H1 (cell line): ENCODE results near the gene FAM186B. TPM values are rescaled to one million over a fixed set of nuclear protein-coding genes. Genes with fewer than 3 reads are reported as not detected.

Source experiments
- CTCF ChIA-PET: fragments of 300-600 bp; sonication (Branson Sonifier 250); formaldehyde crosslinking; loops from one replicate; lab custom pipeline; 2021; ENCODE audit not compliant: partially characterized antibody; lab: Charles Lee
- POLR2A ChIA-PET: fragments of 300-600 bp; sonication (Branson Sonifier 250); formaldehyde crosslinking; loops from one replicate; lab custom pipeline; 2021; ENCODE audit warnings: inconsistent platforms; ENCODE audit not compliant: partially characterized antibody; lab: Charles Lee
- DNase-seq, 2 experiments: peaks; one replicate each; pipeline versions ENCODE4 v3.0.0 to v3.0.0-alpha.2; 2010 to 2022; ENCODE audit warnings: low spot score in 2 of 2, low read depth in 1 of 2, mixed read lengths in 1 of 2
- FAIRE-seq: peaks from 2 replicates; lab custom pipeline; 2011; peaks lifted over from hg19 to GRCh38; lab: Jason Lieb, UNC
- H2AFZ ChIP-seq: 2 replicates; pipeline ENCODE4 v1.8.1; 2012; ENCODE audit warnings: low read length, inconsistent platforms
- H2AK5ac ChIP-seq: 2 replicates; pipeline ENCODE4 v1.6.1; 2013; ENCODE audit warnings: low read depth, low read length
- H2BK120ac ChIP-seq: replicated peaks from 2 replicates; pipeline ENCODE3; 2013; ENCODE audit warnings: low read depth, low read length, inconsistent platforms
- H2BK12ac ChIP-seq: 2 replicates; pipeline ENCODE4 v1.6.1; 2013; ENCODE audit warnings: low read depth, low read length
- H2BK15ac ChIP-seq: 2 replicates; pipeline ENCODE4 v1.6.1; 2013; ENCODE audit warnings: low read length
- H2BK20ac ChIP-seq: 2 replicates; pipeline ENCODE4 v1.6.1; 2013; ENCODE audit warnings: low read length
- H2BK5ac ChIP-seq: 2 replicates; pipeline ENCODE4 v1.6.1; 2013; ENCODE audit warnings: low read depth, low read length
- H3K14ac ChIP-seq: 2 replicates; pipeline ENCODE4 v1.6.1; 2013; ENCODE audit warnings: inconsistent platforms; ENCODE audit not compliant: insufficient read length
- H3K18ac ChIP-seq: 2 replicates; pipeline ENCODE4 v1.6.1; 2013; ENCODE audit warnings: low read length; ENCODE audit errors: extremely low read depth
- H3K23ac ChIP-seq: 2 replicates; pipeline ENCODE4 v1.6.1; 2013; ENCODE audit warnings: inconsistent platforms; ENCODE audit not compliant: insufficient read length
- H3K23me2 ChIP-seq: 2 replicates; pipeline ENCODE4 v1.6.1; 2013; ENCODE audit warnings: low read depth, low read length
- H3K27ac ChIP-seq: 2 replicates; pipeline ENCODE4 v1.6.1; 2011; ENCODE audit warnings: low read depth, low read length, inconsistent platforms
- H3K27me3 ChIP-seq, 4 experiments: replicated peaks in 1 of 4; 1 replicate in 1 of 4; 2 replicates in 3 of 4; pipeline versions ENCODE4 v1.6.1 to v1.8.1; 2011 to 2013; ENCODE audit warnings: low read length in 3 of 4, mild to moderate bottlenecking in 3 of 4, inconsistent platforms in 2 of 4, mixed read lengths in 2 of 4, moderate library complexity in 1 of 4; ENCODE audit not compliant: control insufficient read depth in 3 of 4, insufficient read depth in 3 of 4; ENCODE audit errors: extremely low read depth in 1 of 4
- H3K36me3 ChIP-seq, 4 experiments: 2 replicates each; pipeline versions ENCODE4 v1.6.1 to v1.8.1; 2011 to 2013; ENCODE audit warnings: mild to moderate bottlenecking in 4 of 4, low read length in 3 of 4, moderate library complexity in 2 of 4, control low read depth in 1 of 4, inconsistent platforms in 1 of 4; ENCODE audit not compliant: insufficient read depth in 4 of 4, control insufficient read depth in 2 of 4
- H3K4ac ChIP-seq: replicated peaks from 2 replicates; pipeline ENCODE3; 2013; ENCODE audit warnings: low read length, low read depth, mixed read lengths, inconsistent platforms; ENCODE audit not compliant: insufficient read length
- H3K4me1 ChIP-seq, 4 experiments: replicated peaks in 1 of 4; 1 replicate in 1 of 4; 2 replicates in 3 of 4; pipeline versions ENCODE4 v1.6.1 to v1.8.1; 2011 to 2013; ENCODE audit warnings: low read length in 3 of 4, inconsistent platforms in 2 of 4, mixed read lengths in 1 of 4; ENCODE audit not compliant: insufficient read depth in 4 of 4, control insufficient read depth in 3 of 4
- H3K4me2 ChIP-seq, 2 experiments: 2 replicates each; pipeline versions ENCODE4 v1.6.1 to v1.8.1; 2011 to 2013; ENCODE audit warnings: low read depth in 2 of 2, low read length in 2 of 2, control low read depth in 1 of 2, inconsistent platforms in 1 of 2, mild to moderate bottlenecking in 1 of 2; ENCODE audit not compliant: insufficient read depth in 1 of 2
- H3K4me3 ChIP-seq, 4 experiments: fragments of 200-600, 300-600 bp in 1 of 4; sonication (generic), shearing (Covaris generic), sonication (Bioruptor Twin) in 1 of 4; 2 replicates each; pipeline versions ENCODE4 v1.5.1 to v1.8.1; 2011 to 2016; ENCODE audit warnings: low read length in 4 of 4, low read depth in 3 of 4, control low read depth in 2 of 4, inconsistent platforms in 2 of 4, mild to moderate bottlenecking in 2 of 4, mixed read lengths in 1 of 4, moderate library complexity in 1 of 4; ENCODE audit not compliant: insufficient read depth in 2 of 4; ENCODE audit errors: extremely low read depth in 1 of 4
- H3K56ac ChIP-seq: replicated peaks from 2 replicates; pipeline ENCODE3; 2013; ENCODE audit warnings: low read depth, mild to moderate bottlenecking, mixed read lengths, low read length, inconsistent platforms; ENCODE audit not compliant: insufficient read length
- H3K79me1 ChIP-seq: 2 replicates; pipeline ENCODE4 v1.6.1; 2013; ENCODE audit warnings: low read depth, low read length, control low read depth
- H3K79me2 ChIP-seq, 2 experiments: 2 replicates each; pipeline versions ENCODE4 v1.6.1 to v1.8.1; 2012 to 2013; ENCODE audit warnings: low read length in 2 of 2, mild to moderate bottlenecking in 2 of 2, inconsistent platforms in 1 of 2; ENCODE audit not compliant: insufficient read depth in 2 of 2, control insufficient read depth in 1 of 2
- H3K9ac ChIP-seq, 4 experiments: replicated peaks in 1 of 4; 1 replicate in 1 of 4; 2 replicates in 3 of 4; pipeline versions ENCODE4 v1.6.1 to v1.8.1; 2011 to 2013; ENCODE audit warnings: low read depth in 3 of 4, low read length in 3 of 4, control low read depth in 2 of 4, mild to moderate bottlenecking in 2 of 4, moderate library complexity in 2 of 4, inconsistent platforms in 1 of 4; ENCODE audit errors: extremely low read depth in 1 of 4
- H3K9me3 ChIP-seq, 2 experiments: 2 replicates each; pipeline versions ENCODE4 v1.6.1 to v1.8.1; 2012 to 2013; ENCODE audit warnings: mild to moderate bottlenecking in 2 of 2, moderate library complexity in 2 of 2, control low read depth in 1 of 2, inconsistent platforms in 1 of 2, low read depth in 1 of 2, low read length in 1 of 2, mixed read lengths in 1 of 2; ENCODE audit not compliant: insufficient read depth in 2 of 2
- H4K20me1 ChIP-seq, 2 experiments: replicated peaks in 1 of 2; 2 replicates each; pipeline versions ENCODE3 to v1.8.1; 2011 to 2013; ENCODE audit warnings: inconsistent platforms in 2 of 2, low read length in 2 of 2, mild to moderate bottlenecking in 1 of 2; ENCODE audit not compliant: insufficient read depth in 2 of 2, control insufficient read depth in 1 of 2
- H4K5ac ChIP-seq: 2 replicates; pipeline ENCODE4 v1.6.1; 2013; ENCODE audit warnings: low read length, low read depth, mixed read lengths, inconsistent platforms; ENCODE audit not compliant: insufficient read length
- H4K8ac ChIP-seq: 2 replicates; pipeline ENCODE4 v1.8.0; 2013; ENCODE audit warnings: mild to moderate bottlenecking, moderate library complexity, low read length, inconsistent platforms; ENCODE audit not compliant: insufficient read depth; ENCODE audit errors: extremely low read depth
- H4K91ac ChIP-seq: replicated peaks from 2 replicates; pipeline ENCODE3; 2013; ENCODE audit warnings: low read length, mixed read lengths, inconsistent platforms; ENCODE audit not compliant: insufficient read length
- RNF2 ChIP-seq: fragments of 200-900, 300-1000 bp; sonication (generic); IDR thresholded peaks from 2 replicates; pipeline ENCODE4 v1.7.1; 2016; ENCODE audit warnings: borderline replicate concordance, low read depth, mild to moderate bottlenecking, antibody characterized with exemption, low read length; ENCODE audit not compliant: poor library complexity, severe bottlenecking; ENCODE audit errors: missing control alignments
- WGBS, 2 experiments: shearing (Covaris generic) in 1 of 2; methylation state at CpG; one replicate each; pipeline versions ENCODE4 v1.1.6 to v1.1.7; 2013 to 2015; ENCODE audit warnings: low lambda C conversion rate in 2 of 2, mixed read lengths in 2 of 2, inconsistent platforms in 1 of 2, low coverage in 1 of 2, missing lambda C conversion rate in 1 of 2; ENCODE audit not compliant: insufficient replicate concordance in 2 of 2, insufficient coverage in 1 of 2, insufficient read length in 1 of 2; ENCODE audit errors: extremely low coverage in 1 of 2, missing lambda C conversion rate in 1 of 2; 5-methylcytosine and 5-hydroxymethylcytosine counted together
- polyA plus RNA-seq, 7 experiments: library from polyadenylated mRNA; depleted of rRNA in 3 of 7; stranded (reverse) in 5 of 7; unstranded in 2 of 7; fragments of >200 nt in 5 of 7; fragments of 200-250 nt in 2 of 7; gene quantifications; 1 replicate in 5 of 7; 2 replicates in 1 of 7; 4 replicates in 1 of 7; pipeline versions ENCODE4 v1.2.1 to v1.2.3, GENCODE V29; 2011 to 2013; ENCODE audit warnings: missing spikeins in 2 of 7, mixed read lengths in 2 of 7
- total RNA-seq: library from RNA; stranded (reverse); fragmentation: NEBNext Ultra II Directional; extraction: Animal tissue kit (Norgen Biotek cat#: 25700); gene quantifications from 2 replicates; pipeline ENCODE4 v1.2.1, GENCODE V29; 2021
- TF ChIP-seq, protein P1 (sequence below): IDR thresholded peaks from 2 replicates; pipeline ENCODE4 v1.6.1; 2012; ENCODE audit warnings: inconsistent platforms

Gene FAM186B
- total and polyA plus RNA-seq, 2 of the 8 experiments (the other 6 are each of a cell fraction or from before 2014, with no cell fraction given), result 0.12 to 0.73 TPM

DNA sequence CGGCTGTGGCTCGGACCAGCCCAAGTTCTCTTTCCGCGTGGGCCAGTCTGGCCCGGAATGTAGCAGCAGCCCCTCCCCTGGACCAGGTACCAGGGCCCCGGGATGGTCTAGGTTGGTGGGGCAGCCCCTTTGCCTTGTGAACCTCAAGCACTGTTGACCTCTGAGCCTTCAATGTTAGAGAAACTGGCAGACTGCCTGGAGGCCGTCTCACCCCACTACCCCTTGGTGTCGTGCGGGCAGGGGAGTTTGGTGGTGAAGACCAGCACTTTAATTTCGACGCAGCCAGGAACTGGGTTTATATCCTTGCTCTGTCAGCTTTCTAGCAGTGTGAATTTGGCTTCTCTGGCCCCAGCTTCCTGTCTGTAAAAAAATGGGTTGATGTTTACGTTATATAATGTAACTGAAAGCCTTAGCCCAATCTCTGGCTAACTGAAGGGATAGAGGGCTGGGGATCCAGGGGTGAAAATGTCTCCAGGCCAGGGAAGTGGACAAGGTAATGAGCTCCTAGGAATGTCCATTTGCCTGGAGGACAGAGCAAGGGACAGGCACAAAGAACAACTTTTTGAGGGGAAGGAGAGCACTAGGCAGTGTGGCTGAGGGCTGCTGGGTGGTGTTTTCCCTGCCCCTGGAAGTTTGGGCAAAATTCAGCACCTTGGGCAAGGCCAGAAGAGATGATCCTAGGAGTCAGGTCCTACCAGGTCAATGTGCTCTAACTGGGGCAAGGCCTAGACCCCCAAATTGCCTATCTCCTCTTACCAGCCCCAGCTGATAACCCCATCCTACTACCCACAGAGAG, 48.9 kb downstream of the FAM186B start:
- peaks cover 14 to 37% (median 23%) of the 10 kb centered on the region in 4 experiments; a peak in 6 of 8 replicates for H3K36me3 ChIP-seq
- no peak overlapping the region for H3K4me2 ChIP-seq
- no peak overlapping the region for H4K5ac ChIP-seq
- no peak overlapping the region for H3K14ac ChIP-seq
- no peak overlapping the region for H3K27ac ChIP-seq
- no peak overlapping the region for H3K56ac ChIP-seq
- DNase-seq (no peak), FAIRE-seq (no peak)
- no peaks in the 10 kb centered on the region for H3K9me3 ChIP-seq
- H2BK5ac ChIP-seq, result no peak overlapping the region
- H3K4me1 ChIP-seq, result no peaks in the 10 kb centered on the region; a peak in 1 of 7 replicates
- H3K23ac ChIP-seq, result no peak overlapping the region
- H4K8ac ChIP-seq, result peak overlapping the region; percentile 12; the same call in 1 of the 2 replicates
- CTCF ChIA-PET, result interaction anchor here (1.1 to 14.0 kb wide), 11 partner anchors 8 to 214 kb away, joined by 3 to 171 read pairs (median 4); partner anchors contain the start of gene MCRS1
- peaks cover 0 to 5% of the 10 kb centered on the region in 2 experiments for H4K20me1 ChIP-seq
- 93% methylated on average over 10 of the region's 12 CpGs; no CpG with 5 or more reads in 1 of the 2 experiments for WGBS, 2 experiments
- no peak overlapping the region for H3K4me3 ChIP-seq
- no peak overlapping the region for H3K18ac ChIP-seq
- no peaks in the 10 kb centered on the region for H3K79me1 ChIP-seq
- TF ChIP-seq, protein P1, sequence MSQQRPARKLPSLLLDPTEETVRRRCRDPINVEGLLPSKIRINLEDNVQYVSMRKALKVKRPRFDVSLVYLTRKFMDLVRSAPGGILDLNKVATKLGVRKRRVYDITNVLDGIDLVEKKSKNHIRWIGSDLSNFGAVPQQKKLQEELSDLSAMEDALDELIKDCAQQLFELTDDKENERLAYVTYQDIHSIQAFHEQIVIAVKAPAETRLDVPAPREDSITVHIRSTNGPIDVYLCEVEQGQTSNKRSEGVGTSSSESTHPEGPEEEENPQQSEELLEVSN, result no peak
- no peak for TF ChIP-seq RNF2
- no peak overlapping the region for H2BK120ac ChIP-seq
- H3K27me3 ChIP-seq, result peaks cover 0 to 2% (median 0%) of the 10 kb centered on the region in 4 experiments; a peak in 2 of 7 replicates
- no peak overlapping the region for H2BK15ac ChIP-seq
- H2BK12ac ChIP-seq, result no peak overlapping the region
- no peak overlapping the region for H2AK5ac ChIP-seq
- no peak overlapping the region for H4K91ac ChIP-seq
- H3K79me2 ChIP-seq, result no peaks in the 10 kb centered on the region
- POLR2A ChIA-PET, result interaction anchor here (0.5 to 3.3 kb wide), 8 partner anchors 8 to 244 kb away, joined by 3 to 12 read pairs (median 5); partner anchors contain the start of genes MCRS1 and SPATS2
- H3K23me2 ChIP-seq, result no peaks in the 10 kb centered on the region
- H2BK20ac ChIP-seq, result no peak overlapping the region
- H2AFZ ChIP-seq, result no peak overlapping the region
- no peak overlapping the region for H3K4ac ChIP-seq
- H3K9ac ChIP-seq, result no peak overlapping the region
